Measurements from ENCODE around the gene FILIP1. TPM values are rescaled to one million over a fixed set of nuclear protein-coding genes. Genes with fewer than 3 reads are reported as not detected.

FILIP1 gene
- polyA plus RNA-seq, 3 donors = not detected

DNA sequence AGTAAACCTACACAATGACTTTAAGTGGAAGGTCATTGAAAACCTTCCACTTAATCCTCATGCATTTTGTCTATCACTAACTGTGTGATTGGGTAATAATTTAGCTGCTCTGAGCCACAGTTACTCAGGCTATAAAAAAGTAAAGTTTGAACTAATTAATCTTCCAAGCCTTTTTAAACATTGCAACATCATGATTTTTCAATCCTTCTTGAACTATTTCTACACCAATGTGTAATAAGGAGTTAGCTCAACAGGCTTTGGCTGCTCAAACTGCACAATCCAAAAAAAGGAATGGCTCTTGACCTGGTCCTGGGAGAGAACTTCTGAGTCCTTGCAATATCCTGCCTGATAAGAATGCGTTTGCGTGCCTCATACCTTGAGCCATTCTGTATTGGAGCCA is 34.8 kb upstream of the FILIP1 start:
- no peak overlapping the region for H3K4me3 ChIP-seq (replicated peaks in 1 of 3; ENCODE audit: low read depth in 2 of 3, low read length in 3 of 3)
- H2AFZ ChIP-seq (ENCODE audit: insufficient read depth, low read depth, low read length, poor library complexity, severe bottlenecking) = no peak overlapping the region
- no peaks in the 10 kb centered on the region for H3K36me3 ChIP-seq (replicated peaks in 1 of 2; ENCODE audit: control insufficient read depth in 1 of 2, insufficient read depth in 2 of 2, low read length in 2 of 2)
- DNase-seq = no peak
- H3K27me3 ChIP-seq (ENCODE audit: control insufficient read depth in 2 of 2, insufficient read depth in 2 of 2, low read length in 2 of 2) = peaks cover 2 to 5% of the 10 kb centered on the region in 2 donors
- no peaks in the 10 kb centered on the region for H4K20me1 ChIP-seq (ENCODE audit: insufficient read depth, low read length)
- Mint-ChIP-seq H3K9me3 (no peaks in the 10 kb centered on the region), H3K27me3 (ENCODE audit: low read depth in 3 of 3) (peaks cover 4 to 9% (median 7%) of the 10 kb centered on the region in 3 donors), H3K4me1 (no peaks in the 10 kb centered on the region), H3K27ac (no peak overlapping the region), H3K4me3 (no peak overlapping the region), H3K36me3 (no peaks in the 10 kb centered on the region)
- H3K9ac ChIP-seq (ENCODE audit: insufficient read depth, low read length, poor library complexity, severe bottlenecking) = no peak overlapping the region
- no peaks in the 10 kb centered on the region for H3K9me3 ChIP-seq (replicated peaks in 1 of 2; ENCODE audit: control insufficient read depth in 1 of 2, insufficient read depth in 1 of 2, low read length in 2 of 2)
- intact Hi-C loops (cut with micrococcal nuclease) = loop anchor here (5.0 kb wide), 1 partner anchor 261 kb away; no protein-coding TSS in a partner anchor
- H3K79me2 ChIP-seq (ENCODE audit: insufficient read depth, low read length) = no peaks in the 10 kb centered on the region
- H3K4me2 ChIP-seq (replicated peaks; ENCODE audit: extremely low read depth, low read length, poor library complexity, severe bottlenecking) = no peak overlapping the region
- no CpG with 5 or more reads among the region's 2 CpGs for WGBS (ENCODE audit: insufficient coverage)
- TF ChIP-seq, protein P1, sequence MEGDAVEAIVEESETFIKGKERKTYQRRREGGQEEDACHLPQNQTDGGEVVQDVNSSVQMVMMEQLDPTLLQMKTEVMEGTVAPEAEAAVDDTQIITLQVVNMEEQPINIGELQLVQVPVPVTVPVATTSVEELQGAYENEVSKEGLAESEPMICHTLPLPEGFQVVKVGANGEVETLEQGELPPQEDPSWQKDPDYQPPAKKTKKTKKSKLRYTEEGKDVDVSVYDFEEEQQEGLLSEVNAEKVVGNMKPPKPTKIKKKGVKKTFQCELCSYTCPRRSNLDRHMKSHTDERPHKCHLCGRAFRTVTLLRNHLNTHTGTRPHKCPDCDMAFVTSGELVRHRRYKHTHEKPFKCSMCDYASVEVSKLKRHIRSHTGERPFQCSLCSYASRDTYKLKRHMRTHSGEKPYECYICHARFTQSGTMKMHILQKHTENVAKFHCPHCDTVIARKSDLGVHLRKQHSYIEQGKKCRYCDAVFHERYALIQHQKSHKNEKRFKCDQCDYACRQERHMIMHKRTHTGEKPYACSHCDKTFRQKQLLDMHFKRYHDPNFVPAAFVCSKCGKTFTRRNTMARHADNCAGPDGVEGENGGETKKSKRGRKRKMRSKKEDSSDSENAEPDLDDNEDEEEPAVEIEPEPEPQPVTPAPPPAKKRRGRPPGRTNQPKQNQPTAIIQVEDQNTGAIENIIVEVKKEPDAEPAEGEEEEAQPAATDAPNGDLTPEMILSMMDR (IDR thresholded peaks at IDR 0.05) = no peak
- no peak overlapping the region for H3K27ac ChIP-seq (ENCODE audit: low read depth in 1 of 2, low read length in 2 of 2)
- no peaks in the 10 kb centered on the region for H3K4me1 ChIP-seq (ENCODE audit: control insufficient read depth in 1 of 2, insufficient read depth in 2 of 2, low read length in 2 of 2)

- TF ChIP-seq, protein P1 (IDR thresholded peaks at IDR 0.05) = peak; percentile 71
- no peaks in the 10 kb centered on the region for H3K4me1 ChIP-seq (ENCODE audit: control insufficient read depth in 1 of 2, insufficient read depth in 2 of 2, low read length in 2 of 2)
- Mint-ChIP-seq H3K27me3 (ENCODE audit: low read depth in 3 of 3) (peaks cover 3 to 9% (median 5%) of the 10 kb centered on the region in 3 donors), H3K27ac (no peak overlapping the region), H3K4me3 (no peak overlapping the region), H3K9me3 (no peaks in the 10 kb centered on the region), H3K36me3 (no peaks in the 10 kb centered on the region), H3K4me1 (peaks cover 2% of the 10 kb centered on the region)
- H3K27ac ChIP-seq (ENCODE audit: low read depth in 1 of 2, low read length in 2 of 2) = no peak overlapping the region
- peak; percentile 29 to 48 (median 45) for DNase-seq
- H4K20me1 ChIP-seq (ENCODE audit: insufficient read depth, low read length) = no peaks in the 10 kb centered on the region
- intact Hi-C loops (cut with micrococcal nuclease) = loop anchor here (5.0 kb wide), 1 partner anchor 259 kb away; no protein-coding TSS in a partner anchor
- no peaks in the 10 kb centered on the region for H3K79me2 ChIP-seq (ENCODE audit: insufficient read depth, low read length)
- H3K9me3 ChIP-seq (replicated peaks in 1 of 2; ENCODE audit: control insufficient read depth in 1 of 2, insufficient read depth in 1 of 2, low read length in 2 of 2) = no peaks in the 10 kb centered on the region
- no peak overlapping the region for H3K4me3 ChIP-seq (replicated peaks in 1 of 3; ENCODE audit: low read depth in 2 of 3, low read length in 3 of 3)
- peaks cover 2 to 5% of the 10 kb centered on the region in 2 donors for H3K27me3 ChIP-seq (ENCODE audit: control insufficient read depth in 2 of 2, insufficient read depth in 2 of 2, low read length in 2 of 2)
- WGBS (ENCODE audit: insufficient coverage) = 0% methylated on average over 1 of the region's 4 CpGs
- no peak overlapping the region for H3K9ac ChIP-seq (ENCODE audit: insufficient read depth, low read length, poor library complexity, severe bottlenecking)
- no peaks in the 10 kb centered on the region for H3K36me3 ChIP-seq (replicated peaks in 1 of 2; ENCODE audit: control insufficient read depth in 1 of 2, insufficient read depth in 2 of 2, low read length in 2 of 2)
- no peak overlapping the region for H2AFZ ChIP-seq (ENCODE audit: insufficient read depth, low read depth, low read length, poor library complexity, severe bottlenecking)
- no peak overlapping the region for H3K4me2 ChIP-seq (replicated peaks; ENCODE audit: extremely low read depth, low read length, poor library complexity, severe bottlenecking)
Observed at GRCh38 chr6:75526502-75527127, 33.0 kb upstream of the FILIP1 start.
